Trophoblast cell (in vitro differentiated cells and primary cell): ENCODE measurements around the gene RNASE13.
"Not testable (repeated sequence)": the region's sequence is repeated elsewhere in the genome, so short reads cannot be mapped to it uniquely, and the experiment has no call there.

Source experiments
- DNase-seq, 2 donors: peaks; one replicate each; pipeline ENCODE4 v3.0.0-alpha.2; 2016
- H2AFZ ChIP-seq: 2 replicates; pipeline ENCODE4 v1.6.1; 2013; ENCODE audit warnings: low read length, moderate library complexity, mild to moderate bottlenecking; ENCODE audit not compliant: insufficient read depth, poor library complexity
- H2AK5ac ChIP-seq: 2 replicates; pipeline ENCODE4 v1.6.1; 2013; ENCODE audit warnings: mild to moderate bottlenecking, low read length
- H2BK120ac ChIP-seq: 2 replicates; pipeline ENCODE4 v1.6.1; 2013; ENCODE audit warnings: low read length, mild to moderate bottlenecking, moderate library complexity; ENCODE audit not compliant: insufficient read depth, poor library complexity
- H2BK12ac ChIP-seq: 2 replicates; pipeline ENCODE4 v1.6.1; 2013; ENCODE audit warnings: mild to moderate bottlenecking, low read length, moderate library complexity
- H2BK5ac ChIP-seq: 2 replicates; pipeline ENCODE4 v1.6.1; 2013; ENCODE audit warnings: low read length, low read depth, moderate library complexity, mild to moderate bottlenecking; ENCODE audit not compliant: poor library complexity
- H3K14ac ChIP-seq: 2 replicates; pipeline ENCODE4 v1.6.1; 2013; ENCODE audit warnings: mild to moderate bottlenecking, low read length
- H3K18ac ChIP-seq: 2 replicates; pipeline ENCODE4 v1.6.1; 2013; ENCODE audit warnings: mild to moderate bottlenecking, low read length
- H3K23ac ChIP-seq: 2 replicates; pipeline ENCODE4 v1.6.1; 2013; ENCODE audit warnings: low read length
- H3K27ac ChIP-seq: 2 replicates; pipeline ENCODE4 v1.5.1; 2013; ENCODE audit warnings: low read depth, mild to moderate bottlenecking, inconsistent platforms, low read length, moderate library complexity
- H3K27me3 ChIP-seq: 2 replicates; pipeline ENCODE4 v1.6.1; 2013; ENCODE audit warnings: inconsistent platforms, mild to moderate bottlenecking, low read length, moderate library complexity; ENCODE audit not compliant: insufficient read depth
- H3K36me3 ChIP-seq, 2 experiments: 1 replicate in 1 of 2; 2 replicates in 1 of 2; pipeline ENCODE4 v1.6.1; 2013; ENCODE audit warnings: low read length in 2 of 2, mild to moderate bottlenecking in 2 of 2, moderate library complexity in 1 of 2; ENCODE audit not compliant: insufficient read depth in 2 of 2, control insufficient read depth in 1 of 2
- H3K4ac ChIP-seq: 2 replicates; pipeline ENCODE4 v1.6.1; 2013; ENCODE audit warnings: low read depth, mild to moderate bottlenecking, low read length, moderate library complexity
- H3K4me1 ChIP-seq, 2 experiments: 1 replicate in 1 of 2; 2 replicates in 1 of 2; pipeline ENCODE4 v1.6.1; 2013; ENCODE audit warnings: low read length in 2 of 2, mild to moderate bottlenecking in 2 of 2, moderate library complexity in 1 of 2; ENCODE audit not compliant: insufficient read depth in 2 of 2, control insufficient read depth in 1 of 2
- H3K4me2 ChIP-seq: 2 replicates; pipeline ENCODE4 v1.6.1; 2013; ENCODE audit warnings: inconsistent platforms, mild to moderate bottlenecking, low read length, moderate library complexity
- H3K4me3 ChIP-seq: 2 replicates; pipeline ENCODE4 v1.5.1; 2013; ENCODE audit warnings: mild to moderate bottlenecking, low read depth, low read length, inconsistent platforms
- H3K79me1 ChIP-seq: one replicate; pipeline ENCODE4 v1.6.1; 2013; ENCODE audit warnings: low read length
- H3K79me2 ChIP-seq: 2 replicates; pipeline ENCODE4 v1.6.1; 2013; ENCODE audit warnings: low read length, mild to moderate bottlenecking; ENCODE audit not compliant: control insufficient read depth, insufficient read depth, poor library complexity
- H3K9ac ChIP-seq: 2 replicates; pipeline ENCODE4 v1.6.1; 2013; ENCODE audit warnings: mild to moderate bottlenecking, low read length
- H3K9me3 ChIP-seq: 2 replicates; pipeline ENCODE4 v1.6.1; 2013; ENCODE audit warnings: low read depth, mild to moderate bottlenecking, control low read depth, inconsistent platforms, low read length; ENCODE audit not compliant: insufficient read depth
- H4K12ac ChIP-seq: 2 replicates; pipeline ENCODE4 v1.6.1; 2013; ENCODE audit warnings: low read depth, mild to moderate bottlenecking, low read length, moderate library complexity
- H4K8ac ChIP-seq: 2 replicates; pipeline ENCODE4 v1.6.1; 2013; ENCODE audit warnings: low read depth, mild to moderate bottlenecking, low read length, moderate library complexity
- H4K91ac ChIP-seq: one replicate; pipeline ENCODE4 v1.6.1; 2013; ENCODE audit warnings: low read depth, mild to moderate bottlenecking, low read length, moderate library complexity
- WGBS: extraction: QIAGEN DNeasy Blood & Tissue Kit; methylation state at CpG from one replicate; pipeline ENCODE4 v1.1.7; 2013; ENCODE audit warnings: missing lambda C conversion rate; ENCODE audit not compliant: insufficient read length, insufficient coverage; ENCODE audit errors: extremely low coverage; 5-methylcytosine and 5-hydroxymethylcytosine counted together

The RNASE13 gene

GRCh38 chr14:21041676-21042433, 7.2 kb upstream of the RNASE13 start, which contains the start of gene RNASE7:
TSS of gene RNASE7 (plus strand) at chr14:21042362. CDS start at chr14:21042993, 631 bp downstream.
- no peak within 1 kb of the TSS for H3K23ac ChIP-seq
- peak within 1 kb of the TSS; percentile 8 for H4K91ac ChIP-seq
- no peak within 1 kb of the TSS for H4K12ac ChIP-seq
- no peak within 1 kb of the TSS for H3K4me2 ChIP-seq
- no peak within 1 kb of the TSS for H3K4me3 ChIP-seq
- no peaks in the 10 kb centered on the region for H3K27me3 ChIP-seq
- H3K4ac ChIP-seq: no peak within 1 kb of the TSS
- peak within 1 kb of the TSS; percentile 9 for H3K14ac ChIP-seq
- H3K4me1 ChIP-seq: peaks cover 18 to 26% of the 10 kb centered on the region in 2 experiments
- DNase-seq: peak; percentile 7 to 43
- no peaks in the 10 kb centered on the region for H3K79me2 ChIP-seq
- H2AFZ ChIP-seq: no peak within 1 kb of the TSS
- no peak within 1 kb of the TSS for H3K9ac ChIP-seq
- H2BK5ac ChIP-seq: no peak within 1 kb of the TSS
- WGBS: no CpG with 5 or more reads among the region's 11 CpGs
- peak within 1 kb of the TSS; percentile 31 for H2AK5ac ChIP-seq
- H3K9me3 ChIP-seq: no peaks in the 10 kb centered on the region
- peaks cover 4% of the 10 kb centered on the region for H3K79me1 ChIP-seq
- no peak within 1 kb of the TSS for H2BK120ac ChIP-seq
- no peak within 1 kb of the TSS for H3K27ac ChIP-seq
- no peaks in the 10 kb centered on the region for H3K36me3 ChIP-seq
- H3K18ac ChIP-seq: no peak within 1 kb of the TSS
- H4K8ac ChIP-seq: no peak within 1 kb of the TSS
- H2BK12ac ChIP-seq: peak within 1 kb of the TSS; percentile 58

- not testable (repeated sequence) for H3K9me3 ChIP-seq, H4K8ac ChIP-seq, H3K79me2 ChIP-seq, H3K4me3 ChIP-seq, H3K27ac ChIP-seq, H3K27me3 ChIP-seq, H2BK5ac ChIP-seq, H2BK12ac ChIP-seq, H4K91ac ChIP-seq, H3K79me1 ChIP-seq, H3K18ac ChIP-seq, H3K9ac ChIP-seq, H4K12ac ChIP-seq, H2AK5ac ChIP-seq, H3K4ac ChIP-seq, H3K4me2 ChIP-seq, H3K23ac ChIP-seq, H3K36me3 ChIP-seq, H2AFZ ChIP-seq, H3K14ac ChIP-seq, H2BK120ac ChIP-seq
- peaks cover 18 to 26% of the 10 kb centered on the region in 2 experiments for H3K4me1 ChIP-seq
- no CpG with 5 or more reads among the region's 3 CpGs for WGBS
- peak; percentile 84 to 95 for DNase-seq
These were observed 6.3 kb upstream of the RNASE13 start for GRCh38 chr14:21040941-21041340.

- no peak overlapping the region for H4K91ac ChIP-seq
- no peaks in the 10 kb centered on the region for H3K27me3 ChIP-seq
- no peaks in the 10 kb centered on the region for H3K79me2 ChIP-seq
- H3K9ac ChIP-seq: no peak overlapping the region
- H2AFZ ChIP-seq: no peak overlapping the region
- H4K8ac ChIP-seq: no peak overlapping the region
- H3K27ac ChIP-seq: no peak overlapping the region
- no peak overlapping the region for H2AK5ac ChIP-seq
- H2BK120ac ChIP-seq: no peak overlapping the region
- H3K4me1 ChIP-seq: peaks cover 18 to 26% of the 10 kb centered on the region in 2 experiments
- no peak overlapping the region for H3K23ac ChIP-seq
- H3K36me3 ChIP-seq: no peaks in the 10 kb centered on the region
- H3K4me2 ChIP-seq: no peak overlapping the region
- no peak overlapping the region for H2BK5ac ChIP-seq
- H3K79me1 ChIP-seq: peaks cover 4% of the 10 kb centered on the region
- no peak overlapping the region for H3K14ac ChIP-seq
- no peaks in the 10 kb centered on the region for H3K9me3 ChIP-seq
- WGBS: no CpG with 5 or more reads among the region's 8 CpGs
- no peak overlapping the region for H3K4me3 ChIP-seq
- no peak overlapping the region for H4K12ac ChIP-seq
- no peak overlapping the region for H2BK12ac ChIP-seq
- peak; percentile 78 to 90 for DNase-seq
- H3K18ac ChIP-seq: no peak overlapping the region
- H3K4ac ChIP-seq: no peak overlapping the region
These were observed 5.8 kb upstream of the RNASE13 start for GRCh38 chr14:21040370-21040925.

- Histone ChIP-seq H3K27ac (no peak overlapping the region), H4K12ac (no peak overlapping the region), H3K4me2 (no peak overlapping the region), H2AFZ (no peak overlapping the region), H2BK120ac (no peak overlapping the region), H3K9ac (no peak overlapping the region), H3K4ac (no peak overlapping the region), H3K27me3 (no peaks in the 10 kb centered on the region), H3K4me3 (no peak overlapping the region), H3K18ac (no peak overlapping the region), H3K79me1 (peaks cover 4% of the 10 kb centered on the region), H3K79me2 (no peaks in the 10 kb centered on the region), H4K8ac (no peak overlapping the region), H3K36me3 (no peaks in the 10 kb centered on the region), H3K14ac (no peak overlapping the region), H3K9me3 (no peaks in the 10 kb centered on the region), H3K23ac (no peak overlapping the region), H2BK12ac (no peak overlapping the region), H2AK5ac (no peak overlapping the region), H2BK5ac (no peak overlapping the region), H4K91ac (no peak overlapping the region), H3K4me1 (peaks cover 18 to 25% of the 10 kb centered on the region in 2 experiments)
- no CpG with 5 or more reads among the region's 8 CpGs for WGBS
- DNase-seq: peak; percentile 7 to 59
These were observed 5.2 kb upstream of the RNASE13 start for GRCh38 chr14:21039585-21040369.
